Glomerular endothelial cell (primary cell): ENCODE measurements around the gene TARS1. TPM values are rescaled to one million over a fixed set of nuclear protein-coding genes. Genes with fewer than 3 reads are reported as not detected.
"Not testable (repeated sequence)": the region's sequence is repeated elsewhere in the genome, so short reads cannot be mapped to it uniquely, and the experiment has no call there.

Experiments used
- DNase-seq: peaks from one replicate; pipeline ENCODE4 v3.0.0-alpha.2; 2011; ENCODE audit warnings: low read depth, low spot score; ENCODE audit errors: extremely low read depth
- total RNA-seq: library from RNA; depleted of rRNA; stranded (reverse); fragments of >200 nt; gene quantifications from 2 replicates; pipeline ENCODE4 v1.2.3, GENCODE V29; 2015

Gene TARS1
- total RNA-seq, 1 donor from 2014 or later: 165 TPM

DNA sequence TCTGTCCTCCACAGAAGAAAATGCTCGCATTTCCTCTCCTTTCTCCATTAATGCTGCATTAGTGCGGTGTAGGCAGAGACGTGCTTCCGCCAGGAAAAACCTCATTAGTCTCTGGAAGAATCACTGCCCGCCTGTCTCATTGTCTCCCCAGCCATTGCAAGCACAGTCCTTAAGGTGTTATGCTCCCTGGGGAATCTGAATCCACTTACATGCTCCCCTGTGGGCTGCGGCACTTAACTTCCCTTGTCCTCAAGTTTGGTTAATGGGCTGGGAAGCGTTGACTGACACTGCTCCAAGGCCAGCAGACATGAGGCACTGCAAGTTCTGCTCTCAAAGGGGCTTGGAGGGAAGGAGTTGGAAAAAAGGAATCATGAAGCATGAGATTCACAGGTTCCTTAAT is 41.6 kb downstream of the TARS1 start:
- DNase-seq: no peak

DNA sequence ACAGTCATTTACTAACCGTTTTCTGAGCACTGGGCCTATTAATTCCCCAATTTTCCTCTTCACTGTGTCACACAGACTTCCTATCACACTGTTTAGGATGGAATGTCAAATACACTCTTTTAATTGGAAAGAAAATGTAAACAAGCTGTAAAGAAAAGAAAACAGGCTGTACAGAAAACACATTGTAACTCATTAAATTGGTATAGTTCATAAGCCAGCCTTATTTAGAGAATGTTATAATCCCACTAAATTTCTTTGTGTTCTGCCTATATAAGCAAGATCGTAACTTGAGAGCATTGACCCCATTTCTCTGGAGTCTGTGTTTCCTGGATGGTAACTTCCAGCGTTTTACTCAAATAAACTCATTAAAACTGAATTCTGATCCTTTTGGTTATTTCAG is 46.5 kb downstream of the TARS1 start:
- DNase-seq: no peak

DNA sequence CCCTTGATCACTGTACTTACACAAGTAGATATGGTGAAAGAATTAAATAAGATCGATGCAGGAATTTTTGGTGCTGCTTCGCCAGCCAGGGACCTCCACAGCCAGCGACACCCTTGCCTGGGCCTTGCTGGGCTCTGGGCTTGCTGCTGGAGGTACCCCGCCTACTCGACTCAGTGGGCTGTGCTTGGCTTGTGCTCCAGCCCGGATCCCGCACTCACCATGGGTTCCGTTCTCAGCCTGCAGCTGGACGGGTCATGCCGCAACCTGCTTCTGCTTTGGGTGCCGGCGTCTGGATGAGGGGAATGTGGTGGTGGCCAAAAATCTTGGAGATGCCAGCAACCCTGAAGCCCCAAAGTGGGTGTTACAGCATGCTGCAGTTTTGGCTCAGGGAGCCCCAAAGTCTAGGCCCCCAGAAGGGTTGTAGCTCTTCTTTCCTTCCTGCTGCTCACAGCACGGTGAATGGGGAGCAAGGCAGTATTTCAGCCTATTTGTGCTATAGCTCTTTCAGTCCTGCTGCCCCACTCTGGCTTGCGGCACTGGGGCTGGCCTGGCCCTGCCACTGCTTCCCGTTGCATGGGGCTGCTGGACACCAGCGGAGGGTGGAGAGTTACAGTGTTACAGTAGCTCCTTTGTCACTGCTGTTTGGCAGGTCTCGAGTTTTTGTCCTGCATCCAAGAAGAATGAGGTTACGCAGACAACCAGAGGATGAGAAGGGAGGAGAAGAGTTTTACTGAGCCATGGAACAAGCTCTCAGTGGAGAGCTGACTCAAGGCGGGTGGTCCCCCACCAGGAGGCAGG is 48.0 kb downstream of the TARS1 start:
- no peak for DNase-seq

DNA sequence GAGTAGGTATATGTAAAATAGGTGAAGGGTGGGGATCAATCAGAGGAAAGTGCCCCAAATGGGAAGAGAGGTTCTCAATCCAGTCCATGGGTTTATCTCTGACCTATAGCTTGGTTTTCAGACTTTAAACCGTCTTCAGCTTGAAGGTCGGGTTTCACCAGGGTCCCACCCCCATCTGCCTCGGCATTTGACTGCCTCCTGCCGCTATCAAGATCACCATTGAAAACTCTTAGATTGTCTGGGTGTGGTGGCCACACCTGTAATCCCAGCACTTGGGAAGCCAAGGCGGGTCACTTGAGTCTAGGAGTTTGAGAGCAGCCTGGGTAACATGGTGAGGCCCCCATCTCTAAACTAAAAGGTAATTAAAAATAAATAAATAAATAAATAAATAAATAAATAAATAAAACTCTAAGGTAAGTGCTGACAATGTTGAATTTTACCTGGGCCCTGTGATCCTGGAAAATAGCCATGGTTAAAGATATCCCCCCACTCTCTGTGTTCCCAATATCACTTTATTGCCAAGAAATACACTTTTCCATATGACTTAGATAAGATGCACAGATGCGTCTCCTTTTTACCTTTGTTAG is 48.8 kb downstream of the TARS1 start:
- DNase-seq: no peak

DNA sequence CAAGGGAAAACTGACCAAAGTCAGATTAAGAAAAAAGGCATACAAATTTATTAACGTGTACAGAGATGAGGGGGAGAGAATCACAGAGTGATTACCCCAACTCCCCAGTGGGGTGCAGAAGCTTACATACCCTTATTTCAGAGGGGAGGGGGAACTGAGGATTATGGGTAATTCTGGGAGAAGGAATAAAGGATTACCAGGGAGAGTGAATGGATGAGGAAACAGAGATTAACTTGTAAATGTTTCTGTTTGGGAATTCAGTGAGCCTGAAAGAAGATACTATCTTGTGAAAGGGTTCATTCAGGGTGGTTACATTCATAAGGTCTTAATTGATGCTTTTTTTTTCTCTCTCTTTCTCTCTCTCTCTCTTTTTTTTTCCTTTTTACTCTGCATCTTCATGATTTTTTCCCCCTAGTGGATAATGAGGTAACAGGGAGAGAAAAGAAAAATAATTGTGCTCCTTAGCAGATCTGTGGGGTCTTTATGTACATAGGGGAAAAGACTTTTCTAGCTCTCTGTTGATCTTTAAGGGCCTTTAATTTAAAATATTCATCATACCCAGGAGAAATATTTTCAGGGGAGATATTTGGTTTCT is 49.4 kb downstream of the TARS1 start:
- no peak for DNase-seq

DNA sequence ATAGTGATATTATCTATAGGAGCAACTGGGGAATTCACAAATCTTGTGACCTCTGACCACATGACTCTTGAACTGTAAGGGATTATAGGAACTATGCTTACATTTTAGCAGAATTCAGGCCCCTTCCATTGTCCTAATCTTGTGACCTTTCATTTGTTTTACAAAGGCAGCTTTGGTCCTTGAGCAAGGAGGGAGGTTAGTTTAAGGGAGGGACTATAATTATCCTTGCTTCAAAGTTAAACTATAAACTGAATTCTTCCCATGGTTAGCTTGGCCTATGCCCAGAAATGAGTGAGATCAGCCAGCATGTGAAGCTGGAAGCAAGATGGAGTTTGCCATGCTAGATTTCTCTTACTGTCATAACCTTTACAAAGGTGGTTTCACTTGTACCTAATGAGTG is 51.2 kb downstream of the TARS1 start:
- DNase-seq: no peak

DNA sequence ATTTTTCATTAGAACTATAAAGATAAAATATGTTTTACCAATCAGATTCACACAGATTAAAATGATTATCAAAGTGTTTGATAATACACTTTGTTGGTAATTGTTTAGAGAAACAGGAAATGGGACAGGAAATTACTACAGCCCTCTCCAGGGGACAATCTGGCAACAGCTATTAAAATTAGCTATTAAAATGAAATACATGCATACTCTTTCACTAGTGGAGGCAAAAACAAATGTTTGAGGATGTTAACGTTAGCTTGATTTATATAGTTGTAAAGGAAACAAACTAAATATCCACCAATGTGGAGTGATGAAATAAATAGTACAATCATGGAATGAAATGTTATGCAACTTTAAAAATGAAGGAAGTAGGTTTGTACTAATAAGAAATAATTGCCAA is 53.7 kb downstream of the TARS1 start:
- DNase-seq: no peak

DNA sequence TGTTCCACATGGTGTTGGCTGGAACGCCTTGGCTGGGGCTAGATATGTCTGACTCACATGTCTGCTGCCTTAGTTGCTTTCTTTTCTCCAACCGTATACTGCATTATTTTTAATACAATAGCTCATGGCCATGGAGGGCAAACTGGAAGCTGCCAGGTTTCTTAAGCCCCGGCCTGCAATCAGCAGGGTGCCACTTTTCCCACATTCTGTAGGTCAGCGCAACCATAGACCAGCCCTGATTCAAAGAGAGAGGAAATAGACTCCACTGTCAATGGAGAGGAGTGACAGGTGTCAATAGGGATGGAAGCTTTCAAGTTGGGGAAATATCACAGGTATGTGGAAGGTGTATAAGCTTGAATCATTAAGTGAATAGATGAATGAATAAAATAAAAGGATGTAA is 60.5 kb downstream of the TARS1 start:
- DNase-seq: no peak

DNA sequence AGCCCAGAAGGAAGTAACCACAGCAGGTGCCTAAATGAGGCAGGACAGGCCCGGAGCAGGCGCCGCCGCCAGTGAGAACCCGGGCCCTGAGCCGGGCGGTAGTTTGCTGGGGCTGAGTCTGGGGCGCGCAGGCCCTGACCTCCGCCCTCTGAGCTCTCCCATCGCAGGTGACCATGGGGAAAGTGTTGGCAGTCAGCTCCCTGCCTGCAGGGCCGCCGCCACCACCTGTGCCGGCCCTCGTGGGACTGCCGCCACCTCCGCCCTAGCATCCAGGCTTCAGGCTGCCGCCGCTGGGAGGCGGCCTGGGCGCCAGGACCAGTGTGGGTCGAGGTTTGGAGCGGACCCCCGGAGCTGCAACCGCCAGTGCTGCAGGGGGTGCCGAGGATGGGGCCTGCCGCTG is 61.1 kb downstream of the TARS1 start:
- DNase-seq: no peak

DNA sequence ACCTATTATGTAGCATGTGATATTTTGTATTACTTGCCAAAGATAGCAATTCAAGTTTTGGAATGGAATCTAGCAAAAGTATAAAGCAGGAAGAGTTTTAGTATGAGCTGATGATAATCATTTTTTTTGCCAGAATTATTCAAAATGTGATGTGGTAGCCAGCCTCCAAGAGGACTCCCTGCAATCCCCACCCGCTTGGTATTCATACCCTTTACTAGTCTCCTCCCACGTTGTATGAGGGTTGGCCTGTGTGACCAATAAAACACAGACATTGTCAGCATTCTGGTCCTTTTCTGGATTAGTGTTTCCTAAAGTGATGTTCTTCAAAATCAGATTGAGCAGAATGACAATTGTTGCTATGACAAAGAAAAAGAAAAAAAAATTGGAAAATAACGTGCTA is 63.8 kb downstream of the TARS1 start:
- no peak for DNase-seq

DNA sequence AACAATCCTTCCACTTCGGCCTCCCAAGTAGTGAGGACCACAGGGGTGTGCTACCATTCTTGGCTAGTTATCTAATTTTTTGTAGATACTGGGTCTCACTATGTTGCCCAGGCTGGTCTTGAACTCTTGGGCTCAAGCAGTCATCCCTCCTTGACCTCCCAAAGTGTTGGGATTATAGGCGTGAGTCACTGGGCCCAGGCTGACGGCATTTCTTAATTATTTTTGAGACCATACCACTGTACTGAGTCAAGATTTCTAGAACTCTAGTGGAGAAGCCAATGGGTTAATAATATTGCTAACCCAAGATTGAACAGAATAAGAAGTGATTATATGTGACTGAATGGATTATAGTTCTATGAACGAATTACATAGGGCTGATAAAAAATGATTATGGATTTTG is 66.7 kb downstream of the TARS1 start:
- no peak for DNase-seq

DNA sequence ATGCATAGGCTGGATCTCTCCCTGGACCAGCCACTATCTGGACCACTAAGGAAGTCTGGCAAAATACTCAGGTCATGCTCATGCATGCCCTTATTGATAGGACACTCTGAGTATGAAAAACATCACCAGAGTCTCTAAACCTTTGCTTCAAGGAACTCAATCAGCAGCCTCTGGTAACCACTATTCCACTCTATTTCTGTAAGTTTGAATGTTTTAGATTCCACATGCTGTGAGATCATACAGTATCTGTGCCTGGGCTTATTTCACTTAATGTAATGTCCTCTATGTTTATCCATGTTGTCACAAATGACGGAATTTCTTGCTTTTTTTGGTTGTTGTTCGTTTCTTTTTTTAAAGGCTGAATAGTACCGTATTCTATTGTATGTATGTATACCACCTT is 68.3 kb downstream of the TARS1 start:
- DNase-seq: no peak

DNA sequence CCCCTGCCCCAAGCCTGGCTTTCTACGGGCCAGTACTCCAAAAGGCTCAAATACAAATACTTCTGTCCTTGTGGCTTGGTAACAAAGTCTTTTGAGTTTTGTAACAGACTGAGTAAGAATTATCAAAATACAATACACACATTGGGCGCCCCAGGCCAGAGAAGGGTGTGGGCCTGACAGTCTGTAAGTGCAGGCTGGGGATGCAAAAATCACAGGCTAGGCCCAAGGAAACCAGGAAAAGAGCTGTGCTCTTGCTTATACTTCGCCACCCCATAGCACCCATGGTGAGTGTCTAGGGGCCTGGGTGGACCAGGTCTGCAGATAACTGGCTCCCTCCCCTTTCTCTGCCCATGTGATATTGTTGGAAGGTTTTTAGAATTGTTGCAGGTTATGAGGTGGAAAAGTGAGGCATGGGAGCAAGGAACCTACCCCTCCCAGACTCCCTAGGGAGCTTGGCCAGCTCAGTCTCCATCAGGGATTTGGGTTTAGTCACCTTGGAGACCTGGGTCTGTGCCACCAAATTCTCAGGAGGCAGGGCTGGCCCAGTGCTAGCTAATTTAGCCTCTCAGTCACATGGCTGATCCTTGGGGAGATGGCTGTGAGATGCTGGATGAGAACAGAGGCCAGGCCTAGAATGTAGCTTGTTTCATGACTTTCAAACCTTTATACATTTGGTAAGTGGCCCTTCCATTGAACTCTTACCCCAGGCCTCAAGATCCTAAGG is 72.9 kb downstream of the TARS1 start:
- DNase-seq: no peak

DNA sequence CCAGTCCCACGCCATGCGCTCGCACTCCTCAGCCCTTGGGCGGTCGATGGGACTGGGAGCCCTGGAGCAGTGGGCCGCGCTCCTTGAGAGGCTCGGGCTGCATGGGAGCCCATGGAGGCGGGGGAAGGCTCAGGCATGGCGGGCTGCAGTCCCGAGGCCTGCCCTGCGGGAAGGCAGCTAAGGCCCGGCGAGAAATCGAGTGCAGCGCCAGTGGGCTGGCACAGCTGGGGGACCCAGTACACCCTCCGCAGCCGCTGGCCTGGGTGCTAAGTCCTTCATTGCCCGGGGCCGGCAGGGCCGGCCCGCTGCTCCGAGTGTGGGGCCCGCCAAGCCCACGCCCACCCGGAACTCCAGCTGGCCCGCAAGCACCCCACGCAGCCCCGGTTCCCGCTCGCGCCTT is 74.6 kb downstream of the TARS1 start:
- not testable (repeated sequence) for DNase-seq

DNA sequence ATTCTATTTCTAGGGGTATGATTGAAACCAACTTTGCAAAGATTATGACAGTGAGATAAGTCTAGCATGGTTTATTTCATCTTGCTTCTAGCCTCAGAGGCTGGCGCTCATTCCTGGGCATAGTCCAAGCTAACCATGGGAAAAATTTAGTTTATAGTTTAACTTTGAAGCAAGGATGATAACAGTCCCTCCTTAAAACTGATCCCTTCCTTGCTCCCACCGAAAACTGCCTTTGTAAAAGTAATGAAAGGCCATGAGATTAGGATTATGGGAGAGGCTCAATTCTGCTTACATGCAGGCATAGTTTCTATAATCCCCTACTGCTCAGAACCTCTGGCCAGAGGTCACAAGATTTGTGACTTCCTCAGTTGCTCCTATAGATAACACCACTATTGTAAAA is 75.7 kb downstream of the TARS1 start:
- DNase-seq: no peak
